RWPE1 (cell line): ENCODE measurements around the gene PHTF2.

ENCODE experiments used
- CTCF ChIA-PET: fragments of 350-600 bp; sonication (Branson Sonifier 250); formaldehyde crosslinking; extraction: SDS; loops from one replicate; lab custom pipeline; 2021; lab: Yijun Ruan, JAX
- POLR2A ChIA-PET: fragments of 400-600 bp; formaldehyde crosslinking; extraction: SDS; loops from one replicate; lab custom pipeline; 2020; ENCODE audit warnings: antibody characterized with exemption; ENCODE audit not compliant: low non-redundant PET; lab: Yijun Ruan, JAX
- DNase-seq: peaks from one replicate; pipeline ENCODE4 v3.0.0; 2012; ENCODE audit warnings: low spot score
- H3K27ac ChIP-seq: fragments of 450-650 bp; 2 replicates; pipeline ENCODE4 v1.5.1; 2017
- TF ChIP-seq, protein P1 (sequence below): fragments of 450-650 bp; conservative IDR thresholded peaks from 2 replicates; pipeline ENCODE4 v1.5.1; 2017; ENCODE audit warnings: low read depth, mild to moderate bottlenecking

PHTF2 gene

DNA sequence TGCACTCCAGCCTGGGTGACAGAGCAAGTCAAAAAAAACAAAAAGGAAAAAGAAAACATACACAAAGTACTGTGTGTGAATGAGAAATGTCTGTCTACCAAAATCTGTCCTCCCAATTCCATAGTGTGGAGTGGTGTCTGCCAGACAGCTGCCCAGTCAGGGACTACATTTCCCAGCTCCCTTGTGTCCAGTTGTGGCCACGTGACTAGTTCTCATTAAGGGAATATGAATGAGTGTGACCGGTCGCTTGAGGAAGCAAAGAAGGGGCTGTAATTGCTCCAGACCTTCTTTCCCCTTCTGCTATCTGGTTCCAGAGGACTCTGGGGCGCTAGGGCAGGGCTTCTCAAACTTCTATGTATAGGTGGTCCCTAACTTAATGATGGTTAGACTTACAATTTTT is 204.1 kb downstream of the PHTF2 start:
- ChIA-PET CTCF (interaction anchor here (0.7 kb wide), 2 partner anchors 12 to 139 kb away, joined by 3 to 4 read pairs; no protein-coding TSS in a partner anchor), POLR2A (no interaction called here)
- no peak overlapping the region for H3K27ac ChIP-seq
- TF ChIP-seq, protein P1, sequence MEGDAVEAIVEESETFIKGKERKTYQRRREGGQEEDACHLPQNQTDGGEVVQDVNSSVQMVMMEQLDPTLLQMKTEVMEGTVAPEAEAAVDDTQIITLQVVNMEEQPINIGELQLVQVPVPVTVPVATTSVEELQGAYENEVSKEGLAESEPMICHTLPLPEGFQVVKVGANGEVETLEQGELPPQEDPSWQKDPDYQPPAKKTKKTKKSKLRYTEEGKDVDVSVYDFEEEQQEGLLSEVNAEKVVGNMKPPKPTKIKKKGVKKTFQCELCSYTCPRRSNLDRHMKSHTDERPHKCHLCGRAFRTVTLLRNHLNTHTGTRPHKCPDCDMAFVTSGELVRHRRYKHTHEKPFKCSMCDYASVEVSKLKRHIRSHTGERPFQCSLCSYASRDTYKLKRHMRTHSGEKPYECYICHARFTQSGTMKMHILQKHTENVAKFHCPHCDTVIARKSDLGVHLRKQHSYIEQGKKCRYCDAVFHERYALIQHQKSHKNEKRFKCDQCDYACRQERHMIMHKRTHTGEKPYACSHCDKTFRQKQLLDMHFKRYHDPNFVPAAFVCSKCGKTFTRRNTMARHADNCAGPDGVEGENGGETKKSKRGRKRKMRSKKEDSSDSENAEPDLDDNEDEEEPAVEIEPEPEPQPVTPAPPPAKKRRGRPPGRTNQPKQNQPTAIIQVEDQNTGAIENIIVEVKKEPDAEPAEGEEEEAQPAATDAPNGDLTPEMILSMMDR, result no peak
- DNase-seq, result no peak

DNA sequence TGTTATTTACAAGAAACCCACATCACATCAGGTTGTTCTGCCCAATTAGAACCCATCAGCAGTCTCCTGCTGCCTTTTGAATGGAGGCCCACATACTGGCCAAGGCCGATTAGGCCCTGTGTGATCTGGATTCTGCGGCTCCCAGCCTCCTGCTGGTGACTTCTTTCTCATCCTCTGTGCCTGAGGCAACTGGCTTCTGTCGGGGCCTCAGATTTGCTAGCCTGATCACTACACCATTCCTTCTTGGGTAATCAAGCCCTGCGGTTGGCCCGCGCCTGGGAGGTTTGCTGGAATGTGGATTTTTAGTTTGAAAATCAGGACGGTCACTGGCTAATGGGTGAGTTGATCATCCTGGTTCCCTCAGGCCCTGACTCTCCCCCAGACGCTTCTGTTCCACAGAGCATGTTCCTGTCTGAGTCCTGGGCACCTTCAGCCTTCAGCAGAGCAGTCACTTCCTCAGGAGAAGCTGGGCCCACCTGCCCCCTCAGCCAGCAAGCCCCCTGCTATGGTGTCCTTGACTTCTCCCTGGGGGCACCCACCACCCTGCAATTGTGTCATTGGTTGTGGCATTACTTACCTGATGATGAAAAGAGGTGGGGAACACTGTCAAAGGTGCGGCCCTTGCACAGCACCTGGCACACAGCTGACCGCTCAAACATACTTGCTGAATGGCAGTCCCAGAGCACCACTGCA is 207.6 kb downstream of the PHTF2 start:
- DNase-seq, result no peak
- TF ChIP-seq, protein P1, result no peak
- no peak overlapping the region for H3K27ac ChIP-seq
- CTCF ChIA-PET, result interaction anchor here (0.7 kb wide), 1 partner anchor 14 kb away, joined by 3 read pairs; no protein-coding TSS in a partner anchor
- POLR2A ChIA-PET, result no interaction called here
